A549 (cell line): Measurements from ENCODE around the gene COX4I2. TPM values are rescaled to one million over a fixed set of nuclear protein-coding genes. Genes with fewer than 3 reads are reported as not detected.

Experiments used
- ATAC-seq, 2 experiments: fragments of 200-7000 bp in 1 of 2; fragments of >200 bp in 1 of 2; cut with Nextera tagmentation in 1 of 2; cut with Tn5 transposase in 1 of 2; 3 replicates each; pipeline versions ENCODE4 v1.8.0 to v1.9.1; 2018 to 2020; ENCODE audit warnings: mild to moderate bottlenecking in 1 of 2, moderate library complexity in 1 of 2
- CTCF ChIA-PET: fragments of 300-600 bp; sonication (Branson Sonifier 250); formaldehyde crosslinking; extraction: SDS; loops from one replicate; lab custom pipeline; 2021; ENCODE audit warnings: antibody characterized with exemption, inconsistent platforms; lab: Yijun Ruan, JAX
- POLR2A ChIA-PET: fragments of 350-600 bp; formaldehyde crosslinking; extraction: SDS; loops from one replicate; lab custom pipeline; 2021; ENCODE audit warnings: antibody characterized with exemption, inconsistent platforms; lab: Yijun Ruan, JAX
- DNase-seq, 2 experiments: peaks; one replicate each; pipeline versions ENCODE4 v3.0.0 to v3.0.0-alpha.2; 2011 to 2016; ENCODE audit warnings: low read depth in 1 of 2, low spot score in 1 of 2
- FAIRE-seq: peaks from 2 replicates; lab custom pipeline; 2011; peaks lifted over from hg19 to GRCh38; lab: Jason Lieb, UNC
- H3K27ac ChIP-seq, 2 experiments: fragments of >200 bp; sonication (Bioruptor Twin); formaldehyde crosslinking; 3 replicates each; pipeline ENCODE4 v1.5.1; 2016 to 2017
- H3K4me1 ChIP-seq: fragments of >200 bp; sonication (Bioruptor Twin); formaldehyde crosslinking; 3 replicates; pipeline ENCODE4 v1.6.1; 2016
- H3K4me2 ChIP-seq: fragments of >200 bp; sonication (Bioruptor Twin); formaldehyde crosslinking; 3 replicates; pipeline ENCODE4 v1.6.1; 2016
- H3K4me3 ChIP-seq: fragments of >200 bp; sonication (Bioruptor Twin); formaldehyde crosslinking; 3 replicates; pipeline ENCODE4 v1.5.1; 2016
- H3K9me3 ChIP-seq: fragments of >200 bp; sonication (Bioruptor Twin); formaldehyde crosslinking; 3 replicates; pipeline ENCODE4 v1.6.1; 2016
- ATOH8 ChIP-seq: fragments of 250-450 bp; sonication (Bioruptor Pico); IDR thresholded peaks from 2 replicates; pipeline ENCODE4 v1.5.0; 2020; ENCODE audit warnings: low read depth, mild to moderate bottlenecking, moderate library complexity
- BCL3 ChIP-seq: fragments of >200 bp; sonication (Bioruptor Twin); formaldehyde crosslinking; IDR thresholded peaks from 3 replicates; pipeline ENCODE4 v1.6.1; 2016
- EHF ChIP-seq: fragments of 250-450 bp; sonication (Bioruptor Pico); IDR thresholded peaks from 2 replicates; pipeline ENCODE4 v1.5.0; 2020; ENCODE audit warnings: mild to moderate bottlenecking
- EHMT2 ChIP-seq: fragments of 200-600 bp; sonication (generic); IDR thresholded peaks from 2 replicates; pipeline ENCODE4 v1.6.1; 2016; ENCODE audit warnings: antibody characterized with exemption, low read depth, mild to moderate bottlenecking, moderate library complexity
- ELK1 ChIP-seq: fragments of 150-350 bp; IDR thresholded peaks from 2 replicates; pipeline ENCODE4 v1.6.1; 2014; ENCODE audit warnings: low read depth, mild to moderate bottlenecking, low read length
- HEYL ChIP-seq: fragments of 250-450 bp; sonication (Bioruptor Pico); IDR thresholded peaks from 2 replicates; pipeline ENCODE4 v1.8.0; 2021; ENCODE audit warnings: mild to moderate bottlenecking, moderate library complexity
- HOXB5 ChIP-seq: fragments of 250-450 bp; sonication (Bioruptor Pico); IDR thresholded peaks from 2 replicates; pipeline ENCODE4 v1.5.0; 2020; ENCODE audit warnings: mild to moderate bottlenecking, moderate library complexity
- JUN ChIP-seq, 2 experiments: fragments of >200 bp; sonication (Bioruptor Twin); formaldehyde crosslinking; IDR thresholded peaks; 2 replicates in 1 of 2; 3 replicates in 1 of 2; pipeline ENCODE4 v1.6.1; 2016 to 2017
- MAFK ChIP-seq: fragments of 450-650 bp; IDR thresholded peaks from 2 replicates; pipeline ENCODE4 v1.6.1; 2014; ENCODE audit not compliant: partially characterized antibody
- POLR2A ChIP-seq: IDR thresholded peaks from 2 replicates; pipeline ENCODE4 v1.6.1; 2012; ENCODE audit warnings: mild to moderate bottlenecking, low read length
- RAD21 ChIP-seq, 2 experiments: fragments of >200 bp in 1 of 2; sonication (Bioruptor Twin) in 1 of 2; formaldehyde crosslinking in 1 of 2; IDR thresholded peaks in 1 of 2; conservative IDR thresholded peaks in 1 of 2; 2 replicates in 1 of 2; 3 replicates in 1 of 2; pipeline ENCODE4 v1.6.1; 2012 to 2018; ENCODE audit warnings: inconsistent platforms in 1 of 2
- RARB ChIP-seq: fragments of 250-450 bp; sonication (Bioruptor Pico); IDR thresholded peaks from 2 replicates; pipeline ENCODE4 v1.8.0; 2021; ENCODE audit warnings: mild to moderate bottlenecking, moderate library complexity
- REST ChIP-seq: fragments of 200-600 bp; sonication (generic); IDR thresholded peaks from 2 replicates; pipeline ENCODE4 v1.6.1; 2016; ENCODE audit warnings: antibody characterized with exemption, mild to moderate bottlenecking, moderate library complexity
- TP53 ChIP-seq: fragments of 250-450 bp; sonication (Bioruptor Pico); IDR thresholded peaks from 2 replicates; pipeline ENCODE4 v1.5.0; 2021; ENCODE audit warnings: mild to moderate bottlenecking, moderate library complexity
- WGBS: methylation state at CpG from one replicate; pipeline ENCODE4 v1.1.6; 2017; ENCODE audit errors: missing lambda C conversion rate; 5-methylcytosine and 5-hydroxymethylcytosine counted together
- polyA plus RNA-seq, 4 experiments: library from polyadenylated mRNA; depleted of rRNA in 3 of 4; stranded (reverse); fragments of >200 nt; fragmentation: RNase III in 1 of 4; extraction: RNeasy Plus Mini Kit Qiagen cat#74134 plus additional on column Dnase treatment in 1 of 4; gene quantifications; 2 replicates in 3 of 4; 3 replicates in 1 of 4; pipeline ENCODE4 v1.2.3, GENCODE V29; 2011 to 2017

Gene COX4I2
- polyA plus RNA-seq, 2 of the 4 experiments (the other 2 are of a cell fraction): not detected

GRCh38 chr20:31691646-31692275, 54.0 kb downstream of the COX4I2 start:
- FAIRE-seq: no peak
- 63% methylated on average over 1 of the region's 1 CpG for WGBS
- H3K27ac ChIP-seq: peak overlapping the region; percentile 49 to 95

GRCh38 chr20:31693402-31693801, 55.7 kb downstream of the COX4I2 start:
- FAIRE-seq: no peak
- H3K4me1 ChIP-seq: peaks cover 96% of the 10 kb centered on the region
- no peaks in the 10 kb centered on the region for H3K9me3 ChIP-seq
- 71% methylated on average over 6 of the region's 6 CpGs for WGBS
- no peak overlapping the region for H3K4me3 ChIP-seq
- no peak for ATAC-seq
- ChIA-PET POLR2A (interaction anchor here (0.7 to 1.0 kb wide), 2 partner anchors 11 to 21 kb away, joined by 3 read pairs; no protein-coding TSS in a partner anchor), CTCF (interaction anchor here (0.6 to 13.2 kb wide), 11 partner anchors 10 to 131 kb away, joined by 3 to 159 read pairs (median 5); partner anchors contain the start of gene BCL2L1)
- H3K4me2 ChIP-seq: peak overlapping the region; percentile 74
- no peak for DNase-seq
- TF ChIP-seq RARB (CRISPR knock-in tag) (no peak), HEYL (no peak), TP53 (CRISPR knock-in tag) (no peak), POLR2A (no peak), HOXB5 (CRISPR knock-in tag) (no peak), RAD21 (conservative IDR thresholded peaks at IDR 0.05 in 1 of 2, IDR thresholded peaks at IDR 0.05 in 1 of 2) (no peak), ELK1 (no peak), EHMT2 (no peak), ATOH8 (CRISPR knock-in tag) (no peak), EHF (no peak), BCL3 (no peak), MAFK (no peak)
- TF ChIP-seq, all 56 proteins: peak for 0
- H3K27ac ChIP-seq: peak overlapping the region; percentile 89 to 95

More at GRCh38 chr20:31691646-31692275, 54.0 kb downstream of the COX4I2 start:
- no peak for DNase-seq
- H3K4me1 ChIP-seq: peaks cover 94% of the 10 kb centered on the region
- POLR2A ChIA-PET: interaction anchor here (0.6 to 0.7 kb wide), 3 partner anchors 28 to 33 kb away, joined by 3 to 11 read pairs (median 6); no protein-coding TSS in a partner anchor
- H3K4me2 ChIP-seq: peak overlapping the region; percentile 29; the same call in 2 of the 3 replicates
- no peaks in the 10 kb centered on the region for H3K9me3 ChIP-seq
- CTCF ChIA-PET: interaction anchor here (1.4 to 13.2 kb wide), 4 partner anchors 9 to 31 kb away, joined by 3 to 159 read pairs (median 18); partner anchors contain the start of gene BCL2L1
- no peak overlapping the region for H3K4me3 ChIP-seq
- no peak for ATAC-seq
- TF ChIP-seq RARB (CRISPR knock-in tag) (no peak), JUN (IDR thresholded peaks at IDR 0.05) (0 out of 5 replicates have a peak, but pooled peaks of 1 of the 2 experiments have one; percentile 1)

GRCh38 chr20:31693987-31694661, 56.4 kb downstream of the COX4I2 start:
- 0 out of 3 replicates have a peak overlapping the region, but pooled peaks have one; percentile 2 for H3K4me3 ChIP-seq
- peaks cover 99% of the 10 kb centered on the region for H3K4me1 ChIP-seq
- CTCF ChIA-PET: interaction anchor here (1.0 to 13.2 kb wide), 9 partner anchors 10 to 81 kb away, joined by 3 to 159 read pairs (median 5); partner anchors contain the start of gene BCL2L1
- H3K27ac ChIP-seq: peak overlapping the region; percentile 89 to 95
- no peak for DNase-seq
- peak in 1 of 2 experiments; percentile 4; a peak in 2 of 6 replicates for ATAC-seq
- WGBS: 64% methylated on average over 4 of the region's 4 CpGs
- FAIRE-seq: no peak
- no peaks in the 10 kb centered on the region for H3K9me3 ChIP-seq
- TF ChIP-seq REST (no peak), JUN (IDR thresholded peaks at IDR 0.05) (0 out of 5 replicates have a peak, but pooled peaks of 1 of the 2 experiments have one; percentile 41)
- POLR2A ChIA-PET: interaction anchor here (1.0 to 1.1 kb wide), 2 partner anchors 20 to 25 kb away, joined by 3 read pairs; no protein-coding TSS in a partner anchor
- peak overlapping the region; percentile 74 for H3K4me2 ChIP-seq
